Activated T-cell treated with anti-CD3 and anti-CD28 coated beads for 4 hours (primary cell): ENCODE results near the gene MLIP.
"Not testable (repeated sequence)": the region's sequence is repeated elsewhere in the genome, so short reads cannot be mapped to it uniquely, and the experiment has no call there.

Source experiments
- DNase-seq: peaks from one replicate; pipeline ENCODE4 v3.0.0-alpha.2; 2020

The MLIP gene

DNA sequence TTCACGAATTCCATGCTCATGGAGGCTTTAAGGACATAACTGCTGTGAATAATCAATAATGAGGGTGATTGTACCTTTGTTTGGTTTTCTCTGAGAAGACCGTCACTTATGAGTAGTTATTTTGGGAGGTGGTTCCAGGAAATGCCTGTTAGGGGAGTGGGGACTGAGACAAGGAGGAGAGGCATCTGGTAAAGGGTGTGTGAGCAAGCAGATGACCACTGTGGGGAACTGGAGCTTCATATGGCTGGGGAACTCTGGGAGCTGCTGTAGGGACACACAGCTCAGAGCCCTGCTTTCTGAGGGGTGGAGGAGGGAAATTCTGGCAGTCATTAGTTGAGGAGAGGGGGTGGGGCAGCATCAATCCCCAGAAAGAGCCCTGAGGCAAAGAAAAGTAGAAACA lies 125.7 kb downstream of the MLIP start:
- no peak for DNase-seq

DNA sequence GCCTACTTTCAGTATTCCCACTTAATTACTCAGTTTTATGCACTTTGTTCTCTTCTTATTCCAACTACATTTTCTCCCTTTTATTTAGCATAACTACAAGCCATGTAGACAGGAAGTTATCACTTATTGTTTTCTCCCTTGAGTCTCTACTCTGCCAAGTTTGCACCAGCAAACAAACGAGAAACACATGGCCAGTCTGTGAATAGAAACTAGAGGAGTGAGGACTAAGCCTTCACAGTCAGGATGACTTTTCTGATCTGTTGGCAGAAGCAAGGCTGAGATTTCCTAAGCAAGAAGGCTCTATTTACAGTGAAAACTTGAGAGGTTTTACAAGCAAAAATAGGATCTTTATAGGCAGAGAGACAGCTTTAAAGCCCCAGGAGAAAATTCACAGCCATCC lies 127.2 kb downstream of the MLIP start:
- no peak for DNase-seq

DNA sequence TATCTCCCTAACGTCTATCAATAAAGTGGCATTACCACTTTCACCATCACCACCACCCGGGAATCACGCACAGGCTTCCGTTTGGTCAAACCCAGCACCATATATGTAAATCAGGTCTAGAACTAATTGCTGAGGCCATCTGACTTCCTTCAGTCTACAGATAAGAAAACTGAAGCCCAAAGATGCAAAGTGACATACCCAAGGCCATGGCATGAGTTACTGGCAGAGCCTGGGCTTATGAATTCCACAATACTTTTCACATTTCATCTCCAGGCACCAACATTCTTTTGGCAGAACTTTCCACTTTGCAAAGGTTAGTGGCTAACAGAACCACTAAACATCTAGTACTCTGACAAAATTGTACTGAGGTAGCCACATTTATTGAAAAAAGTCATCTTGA lies 132.5 kb downstream of the MLIP start:
- DNase-seq, result no peak

DNA sequence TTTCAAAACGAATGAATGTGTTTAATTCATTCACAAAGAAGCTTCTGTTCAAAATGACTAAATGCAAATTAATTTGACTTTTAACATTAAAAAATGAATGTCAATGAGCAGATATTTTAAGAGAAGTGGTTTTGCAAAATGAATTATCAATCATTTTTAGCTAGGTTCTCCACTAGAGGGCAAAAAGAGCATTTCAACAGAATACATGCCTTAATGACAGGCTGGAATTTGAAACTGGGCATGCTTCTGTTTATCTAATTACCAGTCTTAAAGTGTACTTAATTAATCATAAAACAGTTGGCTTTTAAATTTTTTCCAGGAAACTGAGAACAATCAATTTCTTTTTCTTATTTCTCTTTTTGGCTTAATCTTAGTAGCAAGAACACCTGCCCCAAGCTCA lies 133.2 kb downstream of the MLIP start:
- no peak for DNase-seq

DNA sequence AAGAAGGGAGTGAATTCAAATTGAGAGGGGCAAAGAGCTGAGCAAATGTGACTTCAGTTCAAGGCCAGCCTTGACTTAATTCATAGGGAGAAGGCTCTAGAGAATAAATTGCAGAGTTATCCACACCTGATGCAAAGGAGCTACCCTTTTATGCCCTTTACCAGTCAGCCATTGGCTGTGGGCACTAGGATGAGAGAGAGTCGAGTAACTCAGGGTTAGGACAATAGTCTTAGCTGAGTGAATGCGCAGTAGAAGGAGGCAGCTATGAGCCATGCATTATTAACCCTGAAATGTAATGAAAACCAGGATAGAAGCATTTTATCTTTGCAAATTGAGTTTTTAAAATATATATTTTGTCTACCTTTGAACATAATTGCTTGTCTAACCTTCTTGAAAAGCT lies 134.0 kb downstream of the MLIP start:
- DNase-seq, result no peak

DNA sequence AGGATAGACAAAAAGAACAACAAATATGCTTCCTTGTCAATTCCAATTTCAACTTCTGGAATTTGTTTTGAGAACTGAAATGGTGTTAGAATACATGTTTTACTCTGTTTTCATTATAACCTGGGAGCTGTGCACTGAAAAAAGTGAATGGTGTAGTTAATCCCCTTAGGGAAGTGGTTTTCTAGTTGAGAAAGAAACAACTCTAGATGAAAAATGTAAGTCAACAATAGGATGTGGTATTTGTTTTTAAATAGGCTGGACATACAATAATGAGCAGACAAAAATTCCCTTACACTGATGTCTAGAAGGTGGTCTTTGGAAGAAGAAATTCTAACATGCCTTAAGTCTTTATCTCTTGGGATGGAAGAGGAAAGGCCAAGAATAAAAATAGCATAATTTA lies 137.1 kb downstream of the MLIP start:
- no peak for DNase-seq

DNA sequence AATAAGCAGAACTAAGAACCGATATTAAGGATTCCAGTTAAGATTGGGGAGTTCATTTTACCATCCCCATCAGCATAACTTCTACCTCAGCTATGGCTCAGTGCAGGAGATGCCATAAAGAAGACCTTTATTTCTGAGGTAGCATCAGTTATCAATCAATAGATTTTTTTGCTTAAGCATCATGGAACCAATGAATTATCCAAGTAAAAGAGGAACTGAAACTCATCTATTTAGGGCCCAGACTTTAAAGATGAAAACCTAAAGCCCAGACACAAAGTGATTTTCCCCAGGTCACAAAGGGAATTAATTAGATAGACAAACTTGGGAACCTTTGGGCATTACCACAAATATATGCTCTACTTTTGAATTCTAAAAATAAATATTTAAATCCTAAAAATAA lies 137.8 kb downstream of the MLIP start:
- DNase-seq, result no peak

DNA sequence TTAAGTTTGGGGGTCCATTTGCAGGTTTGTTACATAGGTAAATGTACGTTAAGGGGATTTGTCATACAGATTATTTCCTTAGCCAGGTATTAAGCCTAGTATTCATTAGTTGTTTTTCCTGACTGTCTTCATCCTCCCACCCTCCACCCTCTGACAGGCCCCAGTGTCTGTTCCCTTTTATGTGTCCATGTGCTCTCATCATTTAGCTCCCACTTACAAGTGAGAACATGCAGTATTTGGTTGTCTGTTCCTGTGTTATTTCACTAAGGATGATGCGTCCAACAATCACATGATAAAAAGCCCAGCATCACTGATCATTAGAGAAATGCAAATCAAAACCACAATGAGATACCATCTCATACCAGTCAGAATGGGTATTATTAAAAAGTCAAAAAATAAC lies 138.6 kb downstream of the MLIP start:
- not testable (repeated sequence) for DNase-seq

DNA sequence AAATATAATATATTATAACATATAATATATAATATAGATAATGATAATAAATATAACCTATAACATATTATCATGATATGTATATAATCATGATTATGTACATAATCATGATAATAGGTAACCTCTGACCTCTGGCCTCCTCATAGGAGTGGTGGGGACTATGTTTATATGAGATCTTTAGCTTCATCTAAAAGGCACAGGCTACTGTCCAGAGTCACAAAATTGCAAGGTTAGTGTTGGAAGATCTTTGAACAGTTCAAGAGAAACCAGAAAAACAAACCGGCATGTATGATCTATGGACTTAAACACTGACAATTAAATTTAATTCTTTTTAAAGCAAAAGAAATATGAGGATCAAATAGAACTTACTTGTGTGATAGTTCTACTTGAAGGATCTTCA lies 141.3 kb downstream of the MLIP start:
- no peak for DNase-seq

DNA sequence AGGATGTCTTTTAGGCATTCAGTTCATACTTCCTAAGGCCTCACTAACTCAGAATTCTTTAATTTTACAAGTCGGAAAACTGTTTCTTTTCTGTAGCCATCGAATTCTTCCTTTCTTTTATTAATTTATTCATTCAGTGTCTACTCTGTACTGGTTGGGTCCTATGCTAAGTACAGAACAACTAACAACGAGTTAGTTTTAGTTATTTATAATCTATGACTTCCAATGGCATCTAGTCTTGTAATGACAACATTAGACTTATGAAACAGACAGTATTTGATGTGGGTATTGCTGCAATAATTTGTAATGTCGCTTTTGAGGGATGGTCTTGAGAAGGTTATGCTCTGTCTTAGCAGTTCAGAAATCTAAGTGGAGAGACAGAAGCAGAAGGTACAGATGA lies 141.7 kb downstream of the MLIP start:
- no peak for DNase-seq

DNA sequence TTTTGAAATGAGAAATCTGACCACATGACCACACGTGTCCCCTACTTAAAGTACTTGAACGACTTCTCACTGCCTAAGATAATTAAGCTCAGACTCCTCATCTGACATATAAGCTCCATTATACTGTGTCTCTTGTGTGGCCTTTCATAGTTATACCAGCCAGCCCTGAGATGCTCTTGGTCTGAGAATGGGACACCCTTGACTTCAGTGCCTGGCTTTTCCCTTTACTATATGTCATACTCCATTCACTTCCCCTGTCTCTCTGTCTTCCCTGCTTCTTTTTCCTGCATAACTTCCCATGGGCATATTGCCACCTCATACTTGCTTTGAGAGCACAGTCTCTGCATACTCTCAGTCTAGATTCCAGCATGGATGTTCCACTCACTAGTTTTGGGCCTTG lies 143.6 kb downstream of the MLIP start:
- no peak for DNase-seq

DNA sequence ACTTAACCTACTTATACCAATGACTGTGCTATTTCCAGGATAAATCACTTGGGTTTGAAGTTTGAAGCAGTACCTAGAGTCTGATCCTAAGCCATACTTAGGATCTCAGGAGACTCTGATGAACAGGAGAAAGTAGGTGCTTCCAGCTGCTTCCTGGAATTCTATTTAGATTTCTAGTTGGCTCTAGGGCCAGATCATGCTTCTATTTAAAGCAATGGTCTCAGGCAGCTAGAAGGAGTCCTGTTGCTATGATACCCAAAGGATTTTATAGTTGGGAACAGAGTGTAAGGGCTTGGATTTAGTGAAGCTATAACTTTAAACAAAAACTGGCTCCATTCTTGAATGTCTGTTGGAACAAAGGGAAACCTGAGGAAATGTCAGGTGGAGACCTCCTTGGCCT lies 144.6 kb downstream of the MLIP start:
- no peak for DNase-seq

DNA sequence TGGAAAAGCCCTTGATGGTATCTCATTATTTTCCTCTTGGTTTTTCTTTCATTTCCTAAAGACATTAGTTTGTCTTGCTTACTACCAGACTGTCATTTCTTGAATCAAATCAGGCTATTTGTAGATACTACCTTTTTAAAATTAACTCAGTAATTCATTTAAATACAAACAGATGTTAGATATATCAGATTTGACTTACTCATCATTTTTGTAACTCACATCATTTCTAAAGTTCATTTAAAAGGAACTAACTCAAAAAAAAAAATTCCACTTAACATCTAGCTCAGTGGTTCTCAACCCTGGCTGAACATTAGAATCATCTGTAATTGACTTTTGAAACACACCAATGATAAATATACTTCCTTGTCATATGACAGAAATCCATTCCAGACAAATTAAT lies 148.8 kb downstream of the MLIP start:
- no peak for DNase-seq

DNA sequence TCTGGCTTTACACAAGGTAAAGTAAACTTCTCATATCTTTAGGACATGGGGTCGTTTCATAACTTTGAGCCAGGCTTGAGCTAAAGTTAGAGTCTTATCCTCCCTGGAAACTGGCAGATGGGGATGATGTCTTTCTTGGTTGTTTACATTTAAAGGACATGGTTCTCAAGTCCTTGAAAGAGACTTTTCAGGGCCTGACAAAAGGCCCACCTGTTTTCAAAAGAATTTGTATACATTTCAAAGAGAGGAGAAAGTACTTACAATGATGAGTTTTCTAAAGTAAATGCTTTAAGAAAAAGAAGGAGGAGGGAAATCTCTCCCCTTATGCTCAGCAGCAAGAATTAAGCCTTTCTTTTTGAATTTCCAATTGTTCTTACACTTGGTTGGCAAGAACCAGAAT lies 151.3 kb downstream of the MLIP start:
- DNase-seq, result no peak

DNA sequence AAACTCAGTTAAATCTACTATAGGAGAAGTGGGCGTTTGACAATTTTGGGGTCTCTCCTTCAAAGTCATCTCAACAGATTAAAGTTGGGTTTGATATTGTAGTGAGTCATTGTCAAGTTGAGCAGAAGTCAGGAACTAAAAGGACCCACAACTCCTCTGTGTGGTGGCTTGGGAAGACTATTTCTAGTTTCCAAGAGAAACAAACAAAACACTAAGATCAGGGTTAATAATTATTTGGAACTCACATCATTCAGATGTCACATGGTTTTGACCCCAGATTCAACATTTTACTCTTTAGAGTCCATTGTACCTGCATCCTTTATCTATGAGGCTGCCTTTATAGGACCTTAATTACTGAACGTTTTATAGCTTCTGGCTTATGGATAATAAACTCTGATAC lies 151.7 kb downstream of the MLIP start:
- DNase-seq, result no peak

DNA sequence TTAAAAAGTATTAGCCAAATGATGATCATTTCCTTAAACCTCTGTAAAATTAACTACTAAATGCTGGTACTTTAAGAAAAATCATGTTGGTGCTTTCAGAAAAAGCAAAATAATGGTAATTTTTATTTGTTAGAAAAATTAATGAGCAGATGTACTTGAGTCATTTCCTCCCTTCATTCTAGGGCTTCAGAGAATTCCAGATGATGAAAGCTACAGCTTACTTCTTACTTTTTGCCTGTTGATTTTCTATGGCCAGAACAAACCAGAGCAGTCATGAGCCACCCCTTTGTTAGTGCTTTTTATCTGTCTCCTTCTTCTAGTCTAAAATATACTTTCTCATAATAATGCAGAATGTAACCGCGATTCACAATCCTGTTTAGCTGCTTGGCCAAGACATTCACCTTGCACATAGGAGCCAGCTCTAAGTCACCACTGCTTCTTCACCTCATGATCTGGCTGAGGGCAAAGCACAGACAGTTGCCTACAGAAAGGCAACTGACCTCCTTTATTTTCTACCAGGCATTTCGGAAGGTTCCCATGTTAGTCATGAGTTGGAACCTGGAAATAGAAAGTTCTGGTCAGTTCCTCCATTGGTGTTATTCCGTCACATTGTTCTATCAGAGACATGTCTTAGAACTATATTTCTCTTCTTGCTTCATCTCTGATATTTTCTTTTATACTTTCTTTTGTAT lies 153.5 kb downstream of the MLIP start:
- no peak for DNase-seq

DNA sequence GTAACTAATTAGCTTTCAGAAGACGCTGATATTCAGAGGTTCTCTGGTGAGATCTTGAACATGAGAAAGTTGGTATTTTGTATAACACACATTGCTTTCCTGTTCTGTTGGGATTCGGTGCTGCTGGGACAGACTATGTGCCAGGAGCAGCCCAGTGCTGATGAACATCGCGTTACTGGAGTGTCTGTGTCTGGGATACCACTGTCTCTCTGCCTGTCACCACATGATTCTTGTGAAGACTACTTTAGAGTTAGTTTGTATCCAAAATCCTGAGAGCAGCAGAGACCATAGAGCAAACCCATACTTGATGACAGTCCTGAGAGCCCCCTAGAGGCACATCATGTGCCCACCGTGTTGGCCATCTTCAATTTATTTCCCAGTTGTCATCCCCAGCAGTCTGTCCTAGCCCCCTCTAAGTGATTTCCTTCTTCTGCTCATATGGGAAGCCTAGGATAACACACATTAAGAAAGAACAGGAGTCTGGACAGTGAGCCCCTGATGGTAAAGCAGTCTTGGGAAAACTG lies 155.2 kb downstream of the MLIP start:
- DNase-seq, result no peak

DNA sequence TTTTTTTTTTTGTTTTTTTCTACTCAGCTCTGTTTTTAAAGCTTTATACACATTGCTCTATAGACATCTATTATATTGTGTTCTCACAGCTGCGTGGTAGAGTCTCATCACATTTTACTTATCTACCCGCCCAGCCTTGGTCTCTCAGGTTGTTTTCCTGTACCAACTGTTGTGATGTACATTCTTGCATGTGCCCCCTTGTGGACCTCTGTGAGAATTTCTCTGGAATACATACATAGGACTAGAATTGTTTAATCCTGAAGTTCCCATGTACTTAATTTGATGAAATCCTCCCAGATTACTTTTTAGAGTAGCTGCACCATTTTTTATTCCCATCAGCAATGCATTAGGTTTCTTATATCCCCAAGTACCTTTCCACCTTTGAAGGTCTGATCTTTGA lies 156.6 kb downstream of the MLIP start:
- DNase-seq, result no peak

DNA sequence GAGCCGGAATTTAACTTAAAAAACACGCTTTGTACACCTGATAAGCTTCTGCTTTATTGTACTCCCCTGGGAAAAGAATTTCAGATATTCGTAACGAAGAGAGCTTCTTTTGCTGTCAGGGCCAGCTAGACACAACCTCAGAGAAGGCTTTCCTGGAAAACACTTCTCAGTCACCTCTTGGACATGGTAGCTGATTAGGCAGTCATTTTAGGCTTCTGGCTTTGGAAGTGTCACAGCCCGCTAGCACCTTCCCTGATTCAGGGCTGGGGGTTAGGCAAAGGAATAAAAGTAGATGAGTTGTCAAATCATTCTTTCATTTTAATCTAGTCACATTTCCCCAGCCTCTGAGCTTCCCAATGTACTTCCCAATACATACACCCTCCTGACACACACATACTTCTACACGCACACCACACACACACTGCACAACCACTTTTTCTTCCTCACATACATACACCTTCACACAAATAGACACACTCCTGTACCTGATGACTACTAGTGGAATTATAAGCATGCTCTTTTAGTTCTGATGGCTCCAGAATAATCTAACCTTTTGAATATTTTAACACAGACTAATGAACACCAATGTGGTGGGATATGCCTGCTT lies 162.1 kb downstream of the MLIP start:
- no peak for DNase-seq

DNA sequence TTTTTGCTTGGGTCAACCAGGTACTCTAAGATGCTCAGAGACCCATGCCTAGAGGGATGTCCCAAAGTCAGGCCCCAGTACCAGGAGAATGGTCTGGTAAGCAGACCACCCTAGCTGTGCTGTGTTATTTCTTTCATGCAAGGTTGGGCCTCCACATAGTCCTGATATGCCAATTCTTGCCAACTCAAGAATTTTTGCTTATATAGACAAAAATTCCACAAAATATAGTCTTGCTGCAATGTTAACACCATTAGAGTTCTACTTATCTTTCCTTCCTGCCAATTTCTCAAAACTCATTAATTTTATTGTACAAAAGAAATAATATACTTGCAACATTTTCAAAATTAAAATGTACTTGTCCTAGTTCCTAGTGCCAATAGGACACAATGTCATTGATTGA lies 163.1 kb downstream of the MLIP start:
- DNase-seq, result no peak

DNA sequence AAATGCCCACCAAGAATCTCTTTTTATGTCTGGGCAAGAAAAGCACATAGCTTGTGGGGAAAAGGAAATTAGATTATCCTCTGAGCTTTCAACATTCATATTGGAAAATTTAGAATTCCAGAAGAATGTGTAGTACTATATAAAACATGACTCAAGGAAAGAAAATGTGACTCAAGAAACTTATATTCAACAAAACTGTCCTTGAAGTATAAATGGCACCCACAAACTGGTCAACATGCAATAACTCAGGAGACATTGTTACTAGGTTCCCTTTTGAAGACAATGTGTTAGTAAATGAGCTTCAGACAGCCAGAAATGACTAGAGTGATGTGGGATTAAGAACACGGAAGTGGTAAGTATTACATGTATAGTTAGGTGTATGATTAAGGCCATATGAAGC lies 170.9 kb downstream of the MLIP start:
- no peak for DNase-seq

DNA sequence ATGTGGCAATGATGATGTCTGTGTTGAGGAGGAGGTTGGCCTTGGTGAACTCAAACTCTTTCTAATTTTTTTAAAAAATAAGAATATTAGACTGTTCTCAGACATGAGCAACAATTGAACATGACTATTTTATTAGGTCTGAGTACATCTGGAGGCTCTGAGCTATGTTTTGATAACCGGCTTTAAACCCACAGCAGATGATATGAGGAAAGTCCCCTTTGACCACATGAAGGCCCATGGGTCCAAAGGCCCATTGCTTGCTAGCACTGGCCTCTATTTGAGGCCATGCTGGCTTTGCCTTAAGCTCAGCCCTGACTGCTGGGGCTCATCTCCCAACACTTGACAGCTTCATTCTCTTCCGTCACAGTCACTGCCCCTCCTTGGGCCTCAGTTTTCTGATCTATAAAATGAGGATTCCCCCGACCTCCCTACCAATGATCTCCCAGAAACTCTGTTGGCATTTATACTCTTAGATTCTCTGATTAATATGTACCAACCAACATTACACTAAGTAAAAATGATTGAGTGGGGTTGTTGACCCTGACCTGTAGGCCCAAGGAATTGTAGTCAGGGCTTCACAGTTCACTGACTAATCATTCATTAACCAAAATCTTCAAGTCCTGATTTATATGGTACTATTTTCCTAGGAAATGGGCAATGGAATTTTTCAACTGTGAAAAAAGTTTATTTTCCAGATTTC lies 173.1 kb downstream of the MLIP start:
- no peak for DNase-seq

DNA sequence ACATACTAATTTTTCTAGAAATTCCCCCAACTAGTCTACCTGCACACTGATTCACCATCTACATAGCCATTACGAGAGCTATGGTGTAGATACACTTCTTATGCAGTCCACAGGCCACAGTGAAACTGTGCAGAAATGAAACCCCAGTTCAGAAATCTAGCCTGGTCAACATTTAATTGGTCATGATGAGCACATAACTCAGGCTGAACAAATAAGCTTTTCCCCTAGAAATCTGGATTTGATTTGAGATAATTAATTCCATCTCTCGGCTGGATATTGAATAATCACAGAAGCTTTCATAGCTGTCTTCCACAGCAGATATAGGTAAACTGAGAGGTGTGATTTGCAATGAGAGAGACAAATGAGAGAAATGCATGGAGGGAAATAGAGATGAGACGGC lies 174.4 kb downstream of the MLIP start:
- no peak for DNase-seq

DNA sequence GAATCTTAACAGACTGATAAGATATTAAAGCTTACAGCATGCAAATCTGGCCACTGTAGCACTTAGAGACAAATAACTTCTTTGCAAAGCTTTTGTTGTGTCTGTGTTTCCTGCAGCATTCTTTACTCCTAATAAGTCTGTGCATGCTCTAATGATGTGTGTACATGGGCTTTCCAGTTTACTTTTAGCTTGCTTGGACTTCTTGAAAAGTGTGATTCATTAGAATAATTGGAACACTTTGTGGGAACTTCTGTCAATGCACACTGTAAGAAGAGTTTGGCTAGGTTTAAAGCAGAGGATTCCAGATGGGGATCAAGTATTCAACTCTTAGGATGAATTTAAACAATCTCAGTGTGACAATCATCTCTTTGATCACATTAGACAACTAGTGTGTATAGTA lies 174.9 kb downstream of the MLIP start:
- no peak for DNase-seq
